GM19023 (cell line): ENCODE measurements around the gene OBI1.

Source experiments
- ATAC-seq: cut with Tn5 transposase; IDR thresholded peaks from one replicate; pipeline ENCODE4 v1.9.1; 2021; ENCODE audit warnings: mild to moderate bottlenecking, moderate library complexity; ENCODE audit not compliant: unreplicated experiment

OBI1 gene, protein sequence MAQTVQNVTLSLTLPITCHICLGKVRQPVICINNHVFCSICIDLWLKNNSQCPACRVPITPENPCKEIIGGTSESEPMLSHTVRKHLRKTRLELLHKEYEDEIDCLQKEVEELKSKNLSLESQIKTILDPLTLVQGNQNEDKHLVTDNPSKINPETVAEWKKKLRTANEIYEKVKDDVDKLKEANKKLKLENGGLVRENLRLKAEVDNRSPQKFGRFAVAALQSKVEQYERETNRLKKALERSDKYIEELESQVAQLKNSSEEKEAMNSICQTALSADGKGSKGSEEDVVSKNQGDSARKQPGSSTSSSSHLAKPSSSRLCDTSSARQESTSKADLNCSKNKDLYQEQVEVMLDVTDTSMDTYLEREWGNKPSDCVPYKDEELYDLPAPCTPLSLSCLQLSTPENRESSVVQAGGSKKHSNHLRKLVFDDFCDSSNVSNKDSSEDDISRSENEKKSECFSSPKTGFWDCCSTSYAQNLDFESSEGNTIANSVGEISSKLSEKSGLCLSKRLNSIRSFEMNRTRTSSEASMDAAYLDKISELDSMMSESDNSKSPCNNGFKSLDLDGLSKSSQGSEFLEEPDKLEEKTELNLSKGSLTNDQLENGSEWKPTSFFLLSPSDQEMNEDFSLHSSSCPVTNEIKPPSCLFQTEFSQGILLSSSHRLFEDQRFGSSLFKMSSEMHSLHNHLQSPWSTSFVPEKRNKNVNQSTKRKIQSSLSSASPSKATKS

DNA sequence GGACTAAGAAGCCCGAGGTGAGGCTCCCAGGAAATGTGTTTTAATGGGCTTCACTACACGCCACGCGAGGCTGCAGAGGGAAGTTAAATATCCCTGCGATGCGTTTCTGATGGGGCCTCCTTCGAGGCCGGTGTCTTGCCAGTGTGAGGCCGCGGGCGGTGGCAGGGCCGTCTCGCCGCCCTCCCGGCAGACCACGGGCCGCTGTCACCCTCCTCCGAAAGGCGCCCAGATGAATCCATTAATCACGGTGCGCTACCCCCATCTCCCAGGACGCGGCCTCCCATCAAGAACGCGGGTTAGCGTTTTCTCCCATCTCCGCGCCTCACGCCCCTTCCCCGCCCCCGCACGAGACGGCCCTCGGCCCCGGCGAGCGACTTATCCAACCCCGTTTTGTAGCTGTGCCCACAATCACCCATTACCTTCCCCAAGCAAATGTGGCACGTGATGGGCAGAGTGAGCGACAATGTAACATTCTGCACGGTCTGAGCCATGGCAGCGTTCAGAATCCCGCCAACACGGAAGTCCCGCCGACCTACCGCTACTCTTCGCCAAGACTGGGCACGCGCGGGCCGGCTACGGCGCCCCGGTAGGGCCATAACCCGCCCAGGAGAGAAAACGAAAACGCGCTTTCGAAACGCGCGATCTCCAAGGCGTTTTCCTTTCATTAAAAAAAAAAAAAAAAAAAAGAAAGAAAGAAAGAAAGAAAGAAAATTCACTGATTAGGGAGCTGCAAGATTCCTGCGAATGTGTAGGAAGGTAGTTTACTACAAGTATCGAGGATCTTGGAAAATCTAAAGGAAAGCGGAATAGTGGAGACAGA, at the start of gene OBI1:
Gene OBI1, minus strand, starts transcription at position 526 of the 820 bp plus-strand sequence. Its CDS starts 35 bp downstream, at position 491.
- ATAC-seq, result peak; percentile 79

DNA sequence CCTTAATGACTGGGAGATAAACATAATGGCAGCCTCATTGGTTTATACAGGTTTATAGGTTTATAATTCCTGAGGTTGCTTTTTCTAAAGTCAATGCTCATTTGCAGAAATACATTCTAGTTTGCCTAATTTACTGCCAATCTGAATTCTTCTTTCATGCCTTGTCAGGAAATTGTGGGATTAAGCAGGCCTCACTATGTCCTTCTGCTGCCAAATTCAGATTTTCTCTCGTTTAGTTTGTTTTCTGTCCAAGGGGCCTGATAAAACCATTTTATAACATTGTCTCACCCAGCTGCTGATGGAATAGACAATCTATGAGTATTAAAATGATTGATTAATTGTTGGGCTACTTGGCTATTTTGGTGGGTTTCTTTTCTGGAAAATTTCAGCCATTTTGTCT, 42.4 kb upstream of the OBI1 start:
- ATAC-seq, result no peak

DNA sequence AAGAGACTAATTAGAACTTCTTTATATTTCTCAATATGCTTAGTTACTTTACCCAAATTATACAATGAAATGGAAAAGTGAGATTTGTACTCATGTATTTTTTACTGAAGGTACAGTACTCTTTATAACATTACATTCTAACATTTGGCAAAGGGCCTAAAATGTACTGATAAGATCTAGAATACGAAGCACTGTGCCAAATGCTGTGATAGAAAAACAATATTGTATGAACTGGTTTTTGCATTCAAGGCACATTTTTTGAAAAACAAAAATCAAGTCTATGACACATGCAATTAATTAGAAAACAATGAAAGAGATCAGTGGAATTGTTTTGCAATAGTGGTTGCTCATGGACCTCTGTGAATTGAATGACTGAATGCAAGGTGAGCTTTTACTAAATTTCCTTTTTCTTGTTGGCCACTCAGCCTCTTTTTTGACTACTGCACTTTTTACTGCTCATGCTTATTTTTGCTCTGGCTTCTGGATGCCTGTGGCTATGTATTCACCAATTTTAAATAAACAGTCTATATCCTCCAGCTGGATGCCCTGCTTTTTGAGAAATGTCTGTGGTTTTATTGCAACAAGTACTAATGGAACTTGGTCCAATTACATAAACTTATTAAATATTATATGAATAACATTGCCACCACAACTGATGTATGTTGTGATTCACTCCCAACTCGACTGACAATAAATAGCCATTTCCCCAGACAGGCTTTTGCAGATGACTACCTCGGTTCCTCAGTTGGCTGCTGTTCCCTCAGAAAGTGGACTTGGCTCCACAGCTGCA, 41.4 kb upstream of the OBI1 start:
- no peak for ATAC-seq

DNA sequence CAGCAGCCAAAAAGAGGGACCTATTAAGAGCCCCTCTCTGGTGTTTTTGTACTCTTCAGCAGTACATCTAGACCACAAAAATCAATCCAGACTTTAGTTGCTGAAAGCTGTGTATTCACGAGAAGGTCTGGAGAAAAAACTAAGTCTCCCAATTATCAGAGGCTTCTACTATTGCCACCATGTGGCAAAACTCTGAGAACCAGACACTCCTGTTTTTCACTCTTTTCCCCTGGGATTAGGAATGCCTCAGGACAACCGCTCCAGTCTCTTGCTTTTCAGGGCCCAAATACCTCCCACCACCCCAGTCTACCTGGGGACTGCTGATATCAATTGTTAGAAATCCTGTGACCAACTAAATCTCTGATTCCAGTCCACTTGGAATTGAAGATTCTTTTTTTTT, 30.1 kb upstream of the OBI1 start:
- no peak for ATAC-seq

DNA sequence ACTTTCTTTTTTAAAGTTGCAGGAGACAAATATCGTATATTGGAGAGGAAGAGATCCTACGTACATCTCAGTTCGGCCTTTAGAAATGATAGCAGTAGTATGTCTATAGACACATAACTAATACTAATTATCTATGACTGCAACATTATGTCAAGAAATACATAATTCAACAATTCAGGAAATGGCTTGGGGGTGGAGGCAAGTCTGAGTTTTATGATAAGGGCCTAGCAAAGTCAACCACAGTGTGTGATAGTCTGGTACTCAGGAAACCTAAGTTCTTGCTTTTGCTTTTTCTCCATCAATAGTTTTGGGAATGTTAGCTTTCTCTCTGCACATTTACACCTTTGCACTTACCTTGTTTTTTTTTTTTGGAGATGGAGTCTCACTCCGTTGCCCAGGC, 27.5 kb upstream of the OBI1 start:
- no peak for ATAC-seq

DNA sequence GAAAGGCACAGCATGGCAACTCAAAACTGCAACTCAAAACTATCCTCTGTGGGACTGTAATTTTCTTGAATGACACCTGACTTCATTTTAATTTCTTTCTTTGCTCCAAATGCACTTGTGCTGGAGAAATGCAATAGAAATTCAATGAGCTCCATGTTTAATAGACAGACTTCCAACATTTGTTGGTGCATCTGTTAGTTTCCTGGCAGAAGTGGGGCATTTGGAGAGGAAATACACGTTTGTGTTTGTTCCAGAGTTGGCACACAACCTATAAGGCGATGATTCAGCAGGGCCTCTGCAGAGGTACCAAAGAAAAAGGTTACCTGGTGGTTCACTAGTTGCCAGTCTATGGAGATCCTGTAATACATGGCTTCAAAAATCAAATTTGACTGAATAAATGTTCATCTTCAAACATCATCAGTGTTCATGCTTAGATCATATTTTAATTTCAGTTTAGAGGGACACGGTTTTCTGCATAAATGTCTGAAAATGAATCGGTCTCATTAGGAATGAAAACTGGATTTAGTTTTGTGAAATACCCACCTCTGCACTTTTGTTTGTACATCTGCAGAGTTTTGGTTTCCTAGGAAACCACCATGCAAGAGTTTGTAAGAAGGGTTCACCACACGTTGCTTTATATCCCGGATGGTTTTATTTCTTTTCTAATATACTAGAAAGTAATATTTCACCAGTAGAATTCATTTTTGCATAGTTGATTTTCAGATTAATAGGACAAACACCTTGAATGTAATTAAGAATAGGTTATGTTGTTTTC, 21.8 kb upstream of the OBI1 start:
- no peak for ATAC-seq

DNA sequence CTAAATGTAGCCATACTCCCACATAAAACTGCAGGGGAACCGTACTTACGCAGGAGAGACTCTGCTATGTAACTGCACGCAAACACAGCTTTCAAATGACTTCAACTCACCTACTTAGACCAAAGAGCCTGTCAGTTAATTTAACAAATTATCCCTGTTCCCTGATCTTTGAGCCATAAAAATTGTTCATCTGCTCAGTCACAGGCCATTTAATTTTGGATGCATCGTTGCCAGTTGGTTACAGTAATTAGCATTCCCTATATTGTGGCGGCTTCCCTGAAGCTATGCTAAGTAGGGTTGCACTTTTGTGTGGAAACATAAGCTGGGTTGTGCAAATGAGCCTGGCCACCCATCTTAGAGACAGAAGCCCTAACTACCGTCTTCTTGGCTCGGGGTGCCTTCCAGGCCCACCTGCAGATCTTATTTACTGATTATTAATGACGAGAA, 21.2 kb upstream of the OBI1 start:
- no peak for ATAC-seq

DNA sequence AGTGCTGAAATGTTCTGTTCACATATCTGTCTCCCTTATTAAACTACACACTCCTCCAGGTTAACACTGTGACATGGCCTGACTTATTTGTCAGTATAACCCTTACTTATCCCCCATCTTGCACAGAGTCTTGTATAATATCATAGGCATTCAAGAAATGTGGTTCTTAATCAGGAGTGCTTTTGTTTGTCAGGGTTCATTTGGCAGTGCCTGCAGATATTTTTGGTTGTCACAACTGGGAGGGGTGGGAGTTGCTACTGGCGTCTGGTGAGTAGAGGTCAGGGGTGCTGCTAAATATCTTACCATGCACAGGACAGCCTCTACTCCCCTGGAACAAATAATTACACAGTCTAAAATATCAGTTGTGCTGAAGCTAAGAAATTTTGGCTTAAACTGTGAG, 20.4 kb upstream of the OBI1 start:
- ATAC-seq, result no peak

DNA sequence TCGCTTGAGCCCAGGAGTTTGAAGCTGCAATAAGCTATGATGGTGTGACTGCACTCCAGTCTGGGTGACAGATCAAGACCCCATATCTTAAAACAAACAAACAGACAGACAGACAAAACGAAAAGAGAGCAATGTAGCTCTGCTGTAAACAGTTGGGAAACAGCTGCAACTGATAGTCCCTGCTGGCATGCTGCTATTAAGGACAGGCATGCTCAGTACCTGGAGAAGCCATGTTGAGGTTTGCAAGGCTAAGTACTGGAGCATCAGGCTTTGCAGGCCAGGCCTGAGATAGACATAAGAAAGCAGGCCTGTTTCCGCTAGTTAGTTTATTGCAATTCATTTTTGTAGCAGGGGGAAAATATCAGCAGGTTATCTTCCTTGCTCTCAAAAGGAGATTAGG, 16.2 kb upstream of the OBI1 start:
- no peak for ATAC-seq

DNA sequence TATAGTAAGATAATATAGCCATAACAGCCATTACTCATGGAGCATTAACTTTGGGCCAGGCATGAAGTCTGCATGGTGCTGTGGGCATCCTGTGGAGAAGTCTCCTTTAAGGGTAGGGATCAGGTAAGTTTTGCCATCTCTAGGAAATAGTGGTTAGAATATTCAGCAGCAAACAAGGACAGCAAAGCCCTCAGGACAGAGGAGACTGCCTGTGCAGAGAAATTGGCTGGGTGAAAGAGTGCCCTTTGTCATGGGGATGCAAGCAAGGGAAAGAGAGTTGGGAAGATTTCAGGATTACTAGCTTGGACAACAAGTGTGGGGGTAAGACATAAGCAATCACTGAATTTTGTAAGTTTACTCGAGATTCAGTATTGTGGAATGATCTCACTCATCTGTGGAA, 15.7 kb upstream of the OBI1 start:
- ATAC-seq, result no peak

DNA sequence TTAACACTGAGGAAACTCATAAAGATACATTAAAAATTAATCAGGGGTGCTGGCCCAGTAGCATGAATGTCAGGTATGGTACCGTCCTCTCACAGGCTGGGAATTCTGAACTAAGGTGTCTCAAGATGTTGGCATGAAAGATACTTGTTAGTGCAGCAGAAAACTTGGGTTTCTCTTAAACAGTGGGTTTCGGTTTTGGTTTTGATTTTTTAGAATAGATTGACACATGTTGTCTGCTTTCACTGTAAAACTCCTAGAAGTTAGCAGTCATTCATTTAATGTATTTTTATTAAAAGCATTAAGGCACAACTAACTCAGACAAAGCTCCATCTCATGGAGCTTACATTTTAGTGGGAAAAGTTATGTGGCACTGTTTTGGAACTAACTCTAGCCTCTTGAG, 3.5 kb upstream of the OBI1 start:
- no peak for ATAC-seq

DNA sequence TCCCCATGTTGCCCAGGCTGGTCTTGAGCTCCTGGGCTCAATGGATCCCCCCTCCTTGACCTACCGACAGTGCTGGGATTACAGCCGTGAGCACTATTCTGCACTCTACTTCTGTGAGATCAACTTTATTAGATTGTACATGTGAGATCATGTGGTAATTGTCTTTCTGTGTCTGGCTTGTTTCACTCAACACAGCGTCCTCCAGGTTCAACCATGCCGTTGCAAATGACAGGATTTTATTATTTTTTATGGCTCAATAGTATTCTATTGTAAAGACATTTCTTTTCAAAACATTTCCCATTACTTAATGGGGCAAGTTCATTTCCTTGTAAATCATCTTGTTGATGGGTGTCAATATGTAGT, 1.5 kb upstream of the OBI1 start:
- ATAC-seq, result no peak

DNA sequence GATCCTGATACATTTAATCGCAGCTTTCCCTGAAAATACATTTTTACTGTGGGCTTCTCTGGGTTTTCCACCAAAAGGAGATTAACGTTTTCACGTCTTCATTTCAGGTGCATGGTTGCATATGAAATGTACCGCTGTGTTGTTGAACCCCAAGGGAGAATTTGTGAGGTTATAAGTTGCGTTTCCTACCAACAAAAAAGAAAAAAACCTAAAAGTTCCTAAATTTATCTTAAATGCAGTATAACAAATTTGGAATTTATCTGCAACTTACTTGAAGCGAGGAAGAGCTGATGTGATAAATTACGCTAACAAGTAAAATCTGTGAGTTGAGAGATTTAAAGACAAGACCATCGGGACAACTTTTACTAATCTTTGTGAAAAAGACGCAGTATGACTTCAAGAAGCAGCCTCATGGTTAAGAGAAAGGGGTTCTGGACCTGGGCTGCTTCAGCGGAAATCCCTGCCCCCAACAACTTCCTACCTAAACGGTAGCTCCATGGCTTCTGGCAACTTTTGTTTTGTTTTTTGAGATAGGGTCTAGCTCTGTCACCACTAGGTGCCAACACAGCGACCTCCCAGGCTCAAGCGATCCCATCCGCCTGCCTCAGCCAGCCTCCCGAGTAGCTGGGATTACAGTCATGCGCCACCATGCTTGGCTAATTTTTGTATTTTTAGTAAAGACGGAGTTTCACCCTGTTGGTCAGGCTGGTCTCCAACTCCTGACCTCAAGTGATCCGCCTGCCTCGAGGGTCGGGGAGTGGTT, 958 bp upstream of the OBI1 start:
- ATAC-seq, result no peak

DNA sequence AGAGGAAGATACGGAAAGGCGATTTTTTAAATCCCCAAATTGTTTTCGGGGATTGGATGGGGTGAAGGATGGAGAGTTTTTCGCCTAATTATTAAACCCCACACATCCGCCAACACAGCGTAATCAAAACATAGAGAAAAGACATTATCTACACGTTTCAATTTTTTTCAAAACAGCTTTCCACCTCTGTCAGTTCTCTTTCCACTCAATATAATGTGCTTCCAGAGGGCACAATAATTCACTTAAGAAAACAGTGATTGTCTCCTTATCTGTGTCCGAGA, 435 bp upstream of the OBI1 start:
- ATAC-seq, result no peak

DNA sequence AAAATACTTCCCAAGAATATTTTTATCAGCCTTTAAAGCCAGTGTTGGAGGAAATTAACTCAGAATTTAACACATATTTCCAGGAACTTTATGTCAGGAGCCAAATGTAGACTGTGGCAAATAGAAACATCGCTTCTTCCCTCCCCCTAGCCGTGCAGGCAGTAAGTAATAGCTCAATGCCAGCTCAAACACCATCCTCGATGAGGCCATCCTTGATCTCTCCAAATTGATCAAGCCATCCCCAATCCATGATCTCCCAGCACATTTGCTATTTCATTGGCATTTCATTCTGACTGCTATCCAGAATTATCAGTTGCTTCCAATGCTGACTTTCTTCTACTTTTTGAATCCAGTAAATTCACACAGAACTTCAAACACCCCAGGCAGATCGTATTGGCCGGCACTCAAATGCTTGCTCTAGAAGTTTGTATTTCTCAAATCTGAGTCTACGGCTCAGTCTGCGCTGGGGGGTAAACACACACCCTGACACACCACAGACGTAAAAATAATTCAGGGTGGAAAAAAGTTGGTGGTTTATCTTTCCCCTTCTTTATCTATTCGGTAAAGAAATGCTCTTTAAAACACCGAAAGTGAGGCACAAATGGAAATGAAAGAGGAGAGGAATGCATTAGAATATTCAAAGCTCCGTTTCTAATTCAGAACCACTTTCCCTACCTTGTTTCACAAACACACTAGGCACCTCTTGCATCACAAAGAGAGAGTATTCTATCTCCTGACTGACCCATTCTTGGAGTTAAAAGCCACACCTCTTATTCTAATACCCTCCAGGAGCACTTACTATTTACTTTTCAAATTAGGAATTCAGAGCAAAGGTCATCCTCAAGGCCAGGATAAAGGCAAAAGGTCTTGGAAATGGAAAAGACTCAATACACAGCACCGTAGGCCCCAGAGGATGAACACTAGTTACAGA, 991 bp downstream of the OBI1 start:
- ATAC-seq, result peak; percentile 20

DNA sequence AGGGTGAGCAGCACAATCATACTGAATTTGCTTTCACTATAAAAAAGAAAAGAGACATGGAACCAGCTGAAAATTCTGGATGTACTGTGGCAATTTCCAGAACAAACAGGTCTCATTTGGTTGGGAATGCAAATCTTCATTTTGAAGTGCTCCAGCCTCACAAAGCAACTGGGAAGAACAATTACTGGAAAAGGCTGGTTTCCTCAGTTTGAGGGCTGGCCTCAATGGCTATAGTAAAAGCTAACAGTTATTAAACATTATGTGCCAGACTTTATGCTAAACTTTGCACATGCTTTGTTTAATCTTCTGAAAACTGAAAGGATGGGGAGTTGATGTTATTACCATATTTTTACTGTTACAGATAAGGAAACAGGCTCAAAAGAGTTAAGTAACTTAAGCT, 3.0 kb downstream of the OBI1 start:
- no peak for ATAC-seq

DNA sequence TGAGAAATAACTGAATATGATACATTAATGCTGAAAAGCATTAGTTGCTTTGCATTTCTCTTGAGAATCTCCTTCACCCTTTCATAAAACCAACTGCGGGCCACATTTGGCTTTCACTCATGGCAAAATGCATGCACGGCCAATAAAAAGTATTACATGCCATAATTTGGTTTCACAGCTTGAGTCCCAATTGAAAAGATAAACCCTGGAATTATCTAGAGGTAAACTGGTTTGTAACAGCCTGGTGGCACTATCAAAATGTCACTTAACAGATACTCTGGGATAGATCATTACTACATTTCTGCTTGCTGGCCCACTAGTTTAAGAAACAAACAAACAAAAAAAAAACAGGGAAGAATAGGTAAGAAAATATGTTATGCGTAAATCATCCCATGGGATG, 3.9 kb downstream of the OBI1 start:
- no peak for ATAC-seq

DNA sequence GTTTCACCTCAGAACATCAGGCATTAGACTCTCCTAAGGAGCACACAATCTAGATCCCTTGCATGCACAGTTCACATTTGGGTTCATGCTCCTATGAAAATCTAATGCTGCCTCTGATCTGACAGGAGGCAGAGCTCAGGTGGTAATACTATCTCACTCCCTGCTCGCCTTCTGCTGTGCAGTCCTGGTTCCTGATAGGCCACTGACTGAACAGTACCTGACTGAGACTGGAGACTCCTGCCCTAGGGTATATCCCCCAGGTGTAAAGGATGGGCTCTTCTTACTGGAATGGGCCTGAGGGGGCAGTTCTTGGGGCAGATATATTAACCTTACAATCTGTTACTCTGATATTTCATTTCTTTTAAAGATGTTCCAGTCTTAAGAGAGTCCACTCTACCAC, 6.3 kb downstream of the OBI1 start:
- no peak for ATAC-seq

DNA sequence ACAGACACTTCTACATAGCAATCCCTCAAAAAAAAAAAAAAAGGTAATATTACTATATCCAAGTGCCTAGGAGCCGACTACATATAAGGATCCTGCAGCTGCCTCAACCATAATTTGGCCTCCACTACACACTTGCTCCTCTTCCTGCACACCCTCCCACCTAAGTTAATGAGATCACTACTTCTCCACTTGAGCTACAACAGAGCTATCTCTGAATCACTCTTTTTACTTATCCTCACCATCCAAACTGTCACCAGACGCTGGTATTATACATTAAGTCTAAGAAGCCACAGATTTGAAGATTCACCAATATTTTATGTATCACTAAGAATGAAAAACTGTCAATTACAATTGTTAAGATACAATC, 8.3 kb downstream of the OBI1 start:
- no peak for ATAC-seq
